ENCODE data around the gene MEF2B. TPM values are rescaled to one million over a fixed set of nuclear protein-coding genes. Genes with fewer than 3 reads are reported as not detected.

MEF2B gene
- total and polyA plus RNA-seq, 7 experiments from 2014 or later: 0.27 to 6.4 (median 4.0) TPM; not detected in 1

GRCh38 chr19:19132912-19133311, 37.2 kb downstream of the MEF2B start:
- Mint-ChIP-seq H3K36me3 (peaks cover 0 to 30% (median 15%) of the 10 kb centered on the region in 5 donors), H3K9me3 (peaks cover 0 to 11% (median 3%) of the 10 kb centered on the region in 11 donors), H3K4me1 (peaks cover 8 to 22% (median 18%) of the 10 kb centered on the region in 7 donors), H3K27me3 (no peaks in the 10 kb centered on the region), H3K27ac (no peak overlapping the region), H3K4me3 (peak overlapping the region in 1 of 10 donors; percentile 16)
- ChIA-PET CTCF (interaction anchor here (0.6 kb wide), 1 partner anchor 266 kb away, joined by 3 read pairs; no protein-coding TSS in a partner anchor), POLR2A (no interaction called here)
- ATAC-seq (no peak), DNase-seq (no peak)
- intact Hi-C loops (cut with micrococcal nuclease): no loop called here
- Histone ChIP-seq H3K27me3 (ENCODE audit: control insufficient read depth in 2 of 2, insufficient read depth in 2 of 2, low read length in 2 of 2) (no peaks in the 10 kb centered on the region), H3K4me1 (ENCODE audit: control insufficient read depth in 2 of 2, insufficient read depth in 2 of 2, low read length in 2 of 2) (peaks cover 0 to 6% of the 10 kb centered on the region in 2 donors), H3K9me3 (ENCODE audit: control insufficient read depth in 2 of 3, low read length in 3 of 3) (peaks cover 0 to 9% (median 0%) of the 10 kb centered on the region in 3 experiments), H3K27ac (ENCODE audit: low read depth, low read length) (no peak overlapping the region), H3K4me3 (ENCODE audit: low read length) (no peak overlapping the region), H3K36me3 (ENCODE audit: control insufficient read depth in 2 of 3, insufficient read depth in 3 of 3, low read length in 3 of 3) (peaks cover 0 to 4% (median 0%) of the 10 kb centered on the region in 3 experiments)

- Mint-ChIP-seq H3K36me3 (peaks cover 0 to 31% (median 18%) of the 10 kb centered on the region in 5 donors), H3K27me3 (no peaks in the 10 kb centered on the region), H3K4me3 (no peak overlapping the region), H3K4me1 (peaks cover 3 to 13% (median 8%) of the 10 kb centered on the region in 7 donors), H3K27ac (no peak overlapping the region), H3K9me3 (peaks cover 0 to 12% (median 3%) of the 10 kb centered on the region in 11 donors)
- ChIA-PET POLR2A (no interaction called here), CTCF (no interaction called here)
- DNase-seq: no peak
- no peak for ATAC-seq
- Histone ChIP-seq H3K4me3 (ENCODE audit: low read length) (no peak overlapping the region), H3K4me1 (ENCODE audit: control insufficient read depth in 2 of 2, insufficient read depth in 2 of 2, low read length in 2 of 2) (no peaks in the 10 kb centered on the region), H3K27ac (ENCODE audit: low read depth, low read length) (no peak overlapping the region), H3K27me3 (ENCODE audit: control insufficient read depth in 2 of 2, insufficient read depth in 2 of 2, low read length in 2 of 2) (no peaks in the 10 kb centered on the region), H3K36me3 (ENCODE audit: control insufficient read depth in 2 of 3, insufficient read depth in 3 of 3, low read length in 3 of 3) (peaks cover 0 to 4% (median 0%) of the 10 kb centered on the region in 3 experiments), H3K9me3 (ENCODE audit: control insufficient read depth in 2 of 3, low read length in 3 of 3) (peaks cover 0 to 9% (median 0%) of the 10 kb centered on the region in 3 experiments)
- intact Hi-C loops (cut with micrococcal nuclease): no loop called here
Measured at GRCh38 chr19:19131989-19132388, 38.1 kb downstream of the MEF2B start.

GRCh38 chr19:19126102-19126501, 44.0 kb downstream of the MEF2B start:
- no peaks in the 10 kb centered on the region for H3K27me3 ChIP-seq (ENCODE audit: control insufficient read depth in 2 of 2, insufficient read depth in 2 of 2, low read length in 2 of 2)
- Mint-ChIP-seq H3K4me3 (no peak overlapping the region), H3K4me1 (peaks cover 0 to 3% (median 0%) of the 10 kb centered on the region in 7 donors), H3K27me3 (no peaks in the 10 kb centered on the region), H3K36me3 (peaks cover 14 to 33% (median 30%) of the 10 kb centered on the region in 5 donors), H3K9me3 (peaks cover 0 to 13% (median 7%) of the 10 kb centered on the region in 11 donors), H3K27ac (no peak overlapping the region)
- peaks cover 0 to 14% (median 0%) of the 10 kb centered on the region in 3 experiments for H3K36me3 ChIP-seq (ENCODE audit: control insufficient read depth in 2 of 3, insufficient read depth in 3 of 3, low read length in 3 of 3)
- ChIA-PET CTCF (no interaction called here), POLR2A (no interaction called here)
- H3K27ac ChIP-seq (ENCODE audit: low read depth, low read length): no peak overlapping the region
- H3K9me3 ChIP-seq (ENCODE audit: control insufficient read depth in 2 of 3, low read length in 3 of 3): no peaks in the 10 kb centered on the region
- ATAC-seq: no peak
- H3K4me1 ChIP-seq (ENCODE audit: control insufficient read depth in 2 of 2, insufficient read depth in 2 of 2, low read length in 2 of 2): no peaks in the 10 kb centered on the region
- intact Hi-C loops (cut with micrococcal nuclease): no loop called here
- H3K4me3 ChIP-seq (ENCODE audit: low read length): no peak overlapping the region
- DNase-seq: no peak

- DNase-seq (no peak), ATAC-seq (no peak)
- Mint-ChIP-seq H3K27ac (peak overlapping the region in 1 of 9 donors; percentile 18), H3K4me1 (peaks cover 0 to 3% (median 0%) of the 10 kb centered on the region in 7 donors), H3K4me3 (no peak overlapping the region), H3K36me3 (peaks cover 14 to 36% (median 24%) of the 10 kb centered on the region in 5 donors), H3K9me3 (peaks cover 0 to 13% (median 7%) of the 10 kb centered on the region in 11 donors), H3K27me3 (no peaks in the 10 kb centered on the region)
- Histone ChIP-seq H3K4me1 (ENCODE audit: control insufficient read depth in 2 of 2, insufficient read depth in 2 of 2, low read length in 2 of 2) (no peaks in the 10 kb centered on the region), H3K9me3 (ENCODE audit: control insufficient read depth in 2 of 3, low read length in 3 of 3) (no peaks in the 10 kb centered on the region), H3K27ac (ENCODE audit: low read depth, low read length) (no peak overlapping the region), H3K36me3 (ENCODE audit: control insufficient read depth in 2 of 3, insufficient read depth in 3 of 3, low read length in 3 of 3) (peaks cover 0 to 30% (median 0%) of the 10 kb centered on the region in 3 experiments), H3K4me3 (ENCODE audit: low read length) (no peak overlapping the region), H3K27me3 (ENCODE audit: control insufficient read depth in 2 of 2, insufficient read depth in 2 of 2, low read length in 2 of 2) (no peaks in the 10 kb centered on the region)
- ChIA-PET CTCF (no interaction called here), POLR2A (no interaction called here)
- intact Hi-C loops (cut with micrococcal nuclease): no loop called here
Measured at GRCh38 chr19:19123386-19123785, 46.7 kb downstream of the MEF2B start.

GRCh38 chr19:19122902-19123301, 47.2 kb downstream of the MEF2B start:
- POLR2A ChIA-PET: no interaction called here
- H3K4me3 ChIP-seq (ENCODE audit: low read length): no peak overlapping the region
- Mint-ChIP-seq H3K27ac (peak overlapping the region in 1 of 9 donors; percentile 18), H3K9me3 (peaks cover 0 to 13% (median 7%) of the 10 kb centered on the region in 11 donors), H3K4me1 (peaks cover 0 to 2% (median 0%) of the 10 kb centered on the region in 7 donors), H3K27me3 (no peaks in the 10 kb centered on the region), H3K36me3 (peaks cover 14 to 34% (median 22%) of the 10 kb centered on the region in 5 donors), H3K4me3 (no peak overlapping the region)
- peaks cover 0 to 30% (median 0%) of the 10 kb centered on the region in 3 experiments for H3K36me3 ChIP-seq (ENCODE audit: control insufficient read depth in 2 of 3, insufficient read depth in 3 of 3, low read length in 3 of 3)
- no peaks in the 10 kb centered on the region for H3K9me3 ChIP-seq (ENCODE audit: control insufficient read depth in 2 of 3, low read length in 3 of 3)
- H3K4me1 ChIP-seq (ENCODE audit: control insufficient read depth in 2 of 2, insufficient read depth in 2 of 2, low read length in 2 of 2): no peaks in the 10 kb centered on the region
- CTCF ChIA-PET: interaction anchor here (0.6 kb wide), 1 partner anchor 1025 kb away, joined by 3 read pairs; no protein-coding TSS in a partner anchor
- H3K27me3 ChIP-seq (ENCODE audit: control insufficient read depth in 2 of 2, insufficient read depth in 2 of 2, low read length in 2 of 2): no peaks in the 10 kb centered on the region
- no peak overlapping the region for H3K27ac ChIP-seq (ENCODE audit: low read depth, low read length)
- ATAC-seq: no peak
- DNase-seq: no peak
- intact Hi-C loops (cut with micrococcal nuclease): no loop called here

GRCh38 chr19:19121371-19121770, 48.7 kb downstream of the MEF2B start:
- DNase-seq (no peak), ATAC-seq (no peak)
- Mint-ChIP-seq H3K36me3 (peaks cover 14 to 31% (median 20%) of the 10 kb centered on the region in 5 donors), H3K27me3 (no peaks in the 10 kb centered on the region), H3K4me3 (no peak overlapping the region), H3K4me1 (no peaks in the 10 kb centered on the region), H3K9me3 (peaks cover 0 to 13% (median 7%) of the 10 kb centered on the region in 11 donors), H3K27ac (no peak overlapping the region)
- no peaks in the 10 kb centered on the region for H3K9me3 ChIP-seq (ENCODE audit: control insufficient read depth in 2 of 3, low read length in 3 of 3)
- ChIA-PET POLR2A (interaction anchor here (0.5 kb wide), 1 partner anchor 45 kb away, joined by 4 read pairs; no protein-coding TSS in a partner anchor), CTCF (no interaction called here)
- H3K27ac ChIP-seq (ENCODE audit: low read depth, low read length): no peak overlapping the region
- intact Hi-C loops (cut with micrococcal nuclease): no loop called here
- peaks cover 0 to 30% (median 0%) of the 10 kb centered on the region in 3 experiments for H3K36me3 ChIP-seq (ENCODE audit: control insufficient read depth in 2 of 3, insufficient read depth in 3 of 3, low read length in 3 of 3)
- H3K4me3 ChIP-seq (ENCODE audit: low read length): no peak overlapping the region
- H3K4me1 ChIP-seq (ENCODE audit: control insufficient read depth in 2 of 2, insufficient read depth in 2 of 2, low read length in 2 of 2): no peaks in the 10 kb centered on the region
- no peaks in the 10 kb centered on the region for H3K27me3 ChIP-seq (ENCODE audit: control insufficient read depth in 2 of 2, insufficient read depth in 2 of 2, low read length in 2 of 2)

Data from naive thymus-derived CD4-positive, alpha-beta T cell (primary cell).